GM18499 (cell line): ENCODE data around the gene CCL1.

Experiments used
- ATAC-seq: cut with Tn5 transposase; IDR thresholded peaks from one replicate; pipeline ENCODE4 v1.9.1; 2021; ENCODE audit warnings: moderate number of reproducible peaks; ENCODE audit not compliant: insufficient read depth, unreplicated experiment

CCL1 gene, protein sequence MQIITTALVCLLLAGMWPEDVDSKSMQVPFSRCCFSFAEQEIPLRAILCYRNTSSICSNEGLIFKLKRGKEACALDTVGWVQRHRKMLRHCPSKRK

DNA sequence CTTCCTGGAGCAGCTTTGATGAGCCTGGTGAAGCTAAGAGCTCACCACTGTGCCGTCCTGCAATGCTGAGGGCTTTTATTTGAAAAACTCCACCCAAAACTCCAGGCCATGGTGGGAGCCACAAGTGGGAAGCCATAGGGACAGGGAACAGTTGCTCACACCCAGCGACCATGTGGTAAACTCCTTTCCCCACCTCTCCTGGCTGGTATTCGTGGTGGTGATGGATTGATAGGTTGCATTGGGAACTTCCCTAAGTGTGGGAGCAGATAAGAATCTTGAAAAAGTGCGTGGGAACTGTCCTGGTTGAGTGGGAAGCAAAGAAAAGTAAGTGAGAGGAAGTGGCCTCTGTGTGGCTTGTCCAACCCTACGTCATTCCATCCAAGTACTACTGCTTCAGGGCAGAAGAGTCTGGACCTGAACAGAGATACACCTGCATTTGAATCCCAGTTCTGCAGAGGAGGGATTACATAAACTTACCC is at the start of gene CCL1:
TSS of gene CCL1 (minus strand) at position 51 of the 479 bp plus-strand sequence. CDS start 72 bp downstream, outside the sequence.
- ATAC-seq = no peak

DNA sequence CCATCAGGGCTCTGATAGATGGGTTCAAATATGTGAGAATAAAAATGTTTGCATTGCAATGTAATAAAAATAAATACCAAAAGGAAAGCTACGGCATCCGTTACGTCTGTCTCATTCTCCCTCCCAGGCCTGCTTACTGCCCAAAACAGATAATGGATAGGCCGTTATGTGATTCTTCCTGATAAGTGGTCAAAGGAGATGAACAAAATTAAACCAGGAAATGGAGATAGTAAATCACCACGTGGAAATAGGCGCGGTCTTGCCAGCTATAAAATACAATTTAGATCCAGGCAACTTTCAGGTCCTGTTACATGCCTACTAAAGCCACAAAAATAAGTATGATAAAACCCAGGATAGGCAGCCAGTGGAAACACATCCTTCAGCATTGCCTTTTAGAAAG is 49.5 kb upstream of the CCL1 start:
- no peak for ATAC-seq

DNA sequence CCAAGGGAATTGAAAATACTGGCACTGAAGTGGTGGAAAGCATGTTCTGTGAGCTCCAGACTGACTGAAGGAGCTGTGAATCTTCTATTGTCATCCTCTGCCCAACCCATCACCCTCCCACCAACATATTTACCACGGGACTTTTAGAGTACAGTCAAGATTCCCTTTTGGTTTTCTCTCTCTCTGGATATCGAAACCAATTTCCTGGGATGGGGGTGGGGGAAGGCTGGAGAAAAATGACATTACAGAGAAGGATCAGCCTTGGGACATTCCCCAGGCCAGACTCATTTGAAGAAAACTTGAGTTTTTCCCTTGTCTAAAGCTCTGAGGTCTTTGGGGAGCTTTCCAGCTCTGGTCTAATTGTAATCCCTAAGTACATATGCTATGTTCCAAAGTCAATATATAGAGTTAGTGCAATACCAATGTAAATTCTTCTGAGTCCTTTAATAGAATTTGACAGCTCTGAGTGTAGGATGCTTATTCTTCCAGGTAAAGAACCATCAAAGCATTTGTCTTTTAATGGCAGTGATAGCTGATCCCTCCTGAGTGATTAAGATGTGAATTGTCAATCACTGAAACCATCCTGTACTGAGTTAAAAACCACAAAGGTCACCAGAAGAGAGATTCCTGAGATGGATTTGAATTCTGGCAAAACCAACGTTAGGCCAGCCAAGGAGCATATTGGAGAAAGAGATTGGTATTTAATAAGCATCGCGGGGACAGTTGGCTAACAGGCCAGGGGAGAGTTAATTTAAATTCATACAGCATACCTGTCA is 48.8 kb upstream of the CCL1 start:
- no peak for ATAC-seq

DNA sequence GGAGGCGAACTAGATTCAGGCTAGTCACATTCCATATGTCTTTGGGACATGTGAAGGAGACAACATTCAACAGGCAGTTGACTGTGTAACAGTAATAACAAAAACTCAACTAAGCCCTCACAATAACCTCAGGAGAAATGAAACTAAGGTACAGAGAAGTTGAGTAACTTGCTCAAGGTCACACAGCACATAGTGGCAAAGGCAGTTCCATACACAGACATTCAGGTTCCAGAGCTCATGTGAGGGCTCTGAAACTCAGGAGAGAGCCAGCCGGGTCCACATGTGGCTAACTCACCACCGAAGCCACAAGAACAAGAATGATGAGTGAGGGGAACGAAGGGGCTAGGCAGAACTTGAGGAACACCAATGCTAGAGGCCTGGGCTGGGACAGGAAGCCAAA is 46.3 kb upstream of the CCL1 start:
- no peak for ATAC-seq

DNA sequence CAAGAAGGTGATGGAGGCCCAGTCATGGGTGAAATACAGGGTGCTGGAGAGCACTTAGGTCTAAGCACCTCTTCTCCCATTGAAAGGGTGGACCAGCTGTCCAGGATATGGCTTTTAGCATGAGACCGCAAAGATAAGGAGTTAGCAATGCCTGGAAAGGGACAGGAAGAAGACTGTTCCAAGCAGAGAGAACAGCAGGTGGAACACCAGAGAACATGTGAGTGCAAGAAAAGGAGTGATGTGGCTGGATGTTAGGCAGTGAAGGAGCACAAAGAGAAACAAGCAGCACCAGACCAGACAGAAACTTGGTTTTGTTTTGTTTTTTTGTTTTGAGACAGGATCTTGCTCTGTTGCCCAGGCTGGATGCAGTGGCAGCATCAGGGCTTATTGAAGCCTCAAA is 45.4 kb upstream of the CCL1 start:
- ATAC-seq = no peak

DNA sequence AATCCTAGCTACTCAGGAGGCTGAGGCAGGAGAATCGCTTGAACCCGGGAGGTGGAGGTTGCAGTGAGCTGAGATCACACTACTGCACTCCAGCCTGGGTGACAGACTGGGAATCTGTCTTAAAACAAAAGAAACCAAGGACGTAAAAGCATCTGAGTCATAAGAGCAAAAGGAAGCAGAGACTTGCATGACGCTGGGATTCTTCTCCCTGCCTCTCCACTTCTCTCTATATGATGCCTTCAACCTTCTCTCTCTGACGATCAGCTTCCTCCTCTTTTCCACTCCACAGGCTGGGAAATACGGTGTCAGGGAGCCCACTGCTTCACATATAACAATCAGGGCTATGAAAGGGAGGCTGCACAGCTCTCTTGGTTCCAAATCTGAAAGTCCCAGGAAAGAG is 43.2 kb upstream of the CCL1 start:
- no peak for ATAC-seq

DNA sequence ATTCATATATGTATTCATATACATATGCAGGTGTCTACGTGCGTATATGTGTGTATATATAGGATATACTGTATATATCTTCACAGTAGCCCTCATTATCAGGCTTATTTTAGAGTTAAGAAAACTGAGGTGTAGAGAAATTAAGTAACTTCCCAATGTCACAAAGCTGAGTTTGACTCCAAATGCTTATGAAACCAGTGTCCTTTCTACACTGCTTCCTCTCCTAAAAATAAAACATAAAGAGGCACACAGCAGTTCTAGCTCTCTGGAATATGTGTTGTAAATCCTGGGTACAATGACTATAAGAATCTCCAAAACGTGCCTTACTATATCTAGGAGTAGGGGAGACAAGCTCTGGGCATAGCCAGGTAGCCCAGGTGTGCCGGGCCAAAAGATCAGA is 40.0 kb upstream of the CCL1 start:
- ATAC-seq = no peak

DNA sequence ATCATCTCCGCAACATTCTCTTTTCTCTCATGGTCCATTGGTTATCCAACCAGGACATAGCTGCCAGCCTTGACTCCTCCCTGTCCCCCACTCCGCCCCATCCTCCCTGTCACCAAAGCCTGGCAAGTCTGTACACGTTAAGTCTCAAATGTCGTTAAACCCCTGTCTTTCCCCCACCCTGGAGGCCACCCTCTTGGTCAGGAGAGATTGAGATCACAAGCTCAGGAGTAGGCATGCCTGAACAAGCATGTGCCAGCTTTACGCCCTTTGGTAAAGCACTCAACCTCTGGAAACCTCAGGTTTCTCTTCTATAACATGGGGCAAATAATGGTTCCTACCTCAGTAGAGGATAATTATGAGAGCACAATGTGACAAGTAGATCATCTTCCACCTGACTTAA is 38.1 kb upstream of the CCL1 start:
- no peak for ATAC-seq

DNA sequence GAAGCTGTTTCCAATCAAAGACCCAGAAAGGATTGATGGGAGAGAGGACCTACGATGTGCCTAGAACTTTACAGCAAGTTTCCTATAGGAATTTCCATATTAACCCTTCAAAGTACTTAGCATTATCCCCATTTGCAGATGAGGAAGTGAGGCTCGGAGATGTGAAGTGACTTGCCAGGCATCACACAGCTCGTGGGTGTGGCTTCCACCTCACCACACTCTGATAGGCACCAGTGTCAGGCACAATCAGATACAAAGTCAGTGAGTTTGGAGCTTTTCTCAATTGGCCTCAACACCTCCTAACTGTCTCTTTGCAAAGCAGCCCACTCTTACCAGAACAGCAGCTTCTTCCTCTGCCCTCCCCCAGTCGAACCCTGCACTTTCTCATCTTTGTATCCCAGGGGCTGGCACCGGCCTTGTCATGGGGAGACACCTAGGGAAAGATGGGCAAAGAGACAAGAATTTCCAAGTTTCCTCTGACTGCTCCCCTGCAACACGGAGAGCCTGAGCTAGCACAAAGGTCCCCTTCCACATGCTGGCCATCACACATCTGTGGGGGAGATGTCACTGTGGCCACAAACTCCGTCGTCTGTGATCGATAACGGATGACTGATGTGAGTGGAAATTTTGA is 37.4 kb upstream of the CCL1 start:
- ATAC-seq = no peak

DNA sequence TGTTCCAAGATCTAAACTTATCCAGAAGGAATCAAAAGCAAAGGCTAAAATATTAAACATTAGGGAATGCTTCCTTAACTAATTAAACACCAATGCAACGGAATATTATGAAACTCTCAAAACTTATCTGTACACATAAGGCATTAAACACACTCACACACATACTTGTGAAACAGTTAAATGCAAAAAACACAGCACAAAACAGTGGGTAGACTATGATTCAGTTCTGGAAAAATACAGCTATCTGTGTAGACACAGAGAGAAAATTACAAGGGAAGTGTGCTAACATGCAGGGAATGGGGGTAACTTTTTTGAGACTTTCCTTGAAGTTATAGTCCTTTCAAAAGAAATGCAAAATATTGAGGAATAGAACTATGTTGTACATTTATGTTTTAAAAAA is 36.7 kb upstream of the CCL1 start:
- no peak for ATAC-seq

DNA sequence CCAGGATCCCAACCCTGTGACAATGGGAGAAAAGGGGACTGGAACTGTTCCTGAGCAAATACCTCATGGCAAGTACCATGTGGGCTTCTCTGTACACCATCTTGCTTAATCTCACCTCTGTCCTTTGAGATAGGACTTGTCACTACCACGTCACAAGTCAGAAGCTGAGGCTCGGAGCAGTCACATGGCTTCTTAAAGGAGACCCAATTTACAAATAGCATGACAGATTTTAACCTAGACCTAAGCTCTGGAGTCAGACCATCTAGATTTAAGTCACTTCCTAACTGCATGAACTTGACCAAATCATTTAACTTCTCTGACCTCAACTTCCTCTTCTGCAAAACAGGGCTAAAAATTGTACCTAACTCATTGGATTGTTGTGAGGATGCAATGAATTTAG is 36.0 kb upstream of the CCL1 start:
- ATAC-seq = no peak

DNA sequence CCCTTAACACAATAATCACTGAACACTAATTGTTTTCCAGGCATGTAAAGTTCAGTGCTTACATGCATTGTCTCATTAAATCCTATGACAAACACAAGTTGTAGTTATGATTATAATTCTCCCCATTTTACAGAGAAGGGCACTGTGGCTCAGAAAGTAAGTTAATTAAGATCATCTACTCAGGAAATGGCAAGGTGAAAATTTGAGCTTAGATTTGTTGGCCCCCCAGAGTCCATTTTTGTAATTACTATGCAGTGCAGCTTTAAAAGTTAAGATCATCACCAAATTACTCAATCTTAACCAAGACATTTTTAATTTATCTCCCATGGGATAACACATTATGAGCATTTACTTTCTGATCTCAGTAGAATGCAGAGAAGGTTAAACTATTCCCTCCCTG is 34.2 kb upstream of the CCL1 start:
- ATAC-seq = no peak

DNA sequence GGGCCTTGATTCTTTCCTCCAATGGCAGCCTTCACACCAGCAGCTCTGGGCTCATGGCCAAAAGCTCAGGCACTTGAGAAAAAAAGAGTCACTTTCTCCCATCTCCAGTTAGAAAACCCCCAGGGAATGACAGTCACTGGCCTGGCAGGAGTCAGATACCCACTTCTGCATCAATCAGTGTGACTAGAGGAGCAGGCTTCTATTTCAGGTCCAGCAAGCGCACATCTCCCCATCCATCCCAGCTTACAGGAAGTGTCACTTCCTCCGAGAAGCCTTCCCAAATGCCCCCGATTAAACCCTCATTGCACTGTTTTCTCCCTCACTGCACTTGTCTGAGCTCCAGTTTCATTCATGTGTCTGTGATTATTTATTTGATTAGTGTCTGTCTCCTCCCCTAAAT is 30.4 kb upstream of the CCL1 start:
- no peak for ATAC-seq

DNA sequence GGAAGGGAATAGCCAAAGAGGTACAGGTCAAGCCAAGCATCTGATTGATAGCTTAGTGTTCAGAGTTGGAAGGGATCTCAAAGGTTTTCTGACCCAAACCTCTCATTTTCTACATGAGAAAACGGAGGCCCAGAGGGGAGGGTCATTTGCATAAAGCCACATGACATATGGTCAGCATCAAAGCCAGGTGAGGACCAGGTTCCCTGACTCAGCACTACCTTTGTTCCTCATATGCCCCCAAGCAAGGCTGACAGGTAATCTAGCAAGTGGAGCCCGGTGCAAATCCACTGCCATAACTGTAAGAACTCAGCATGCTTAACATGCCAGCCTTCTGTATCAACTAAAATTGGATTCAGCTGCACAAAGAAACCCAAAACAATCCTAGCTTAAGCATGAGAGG is 28.2 kb upstream of the CCL1 start:
- no peak for ATAC-seq

DNA sequence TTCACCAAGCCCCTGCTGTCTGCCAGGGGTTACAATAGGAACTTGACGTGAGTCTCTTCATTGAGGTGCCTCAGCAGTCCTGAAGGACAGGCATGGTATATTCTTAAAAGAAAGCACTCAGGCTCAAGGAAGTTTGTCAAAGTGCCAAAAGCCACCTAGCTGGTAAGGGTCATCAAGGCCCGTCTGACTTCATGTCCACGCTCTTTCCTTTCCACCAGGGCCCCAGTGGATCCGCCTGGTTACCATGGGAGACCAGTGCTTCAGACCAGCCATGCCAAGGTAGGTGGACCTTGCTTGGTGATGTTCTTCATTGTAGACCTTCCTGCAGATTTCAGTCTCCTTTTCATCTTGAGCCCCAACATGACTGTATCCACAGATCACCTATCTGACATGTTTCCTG is 27.6 kb upstream of the CCL1 start:
- no peak for ATAC-seq

DNA sequence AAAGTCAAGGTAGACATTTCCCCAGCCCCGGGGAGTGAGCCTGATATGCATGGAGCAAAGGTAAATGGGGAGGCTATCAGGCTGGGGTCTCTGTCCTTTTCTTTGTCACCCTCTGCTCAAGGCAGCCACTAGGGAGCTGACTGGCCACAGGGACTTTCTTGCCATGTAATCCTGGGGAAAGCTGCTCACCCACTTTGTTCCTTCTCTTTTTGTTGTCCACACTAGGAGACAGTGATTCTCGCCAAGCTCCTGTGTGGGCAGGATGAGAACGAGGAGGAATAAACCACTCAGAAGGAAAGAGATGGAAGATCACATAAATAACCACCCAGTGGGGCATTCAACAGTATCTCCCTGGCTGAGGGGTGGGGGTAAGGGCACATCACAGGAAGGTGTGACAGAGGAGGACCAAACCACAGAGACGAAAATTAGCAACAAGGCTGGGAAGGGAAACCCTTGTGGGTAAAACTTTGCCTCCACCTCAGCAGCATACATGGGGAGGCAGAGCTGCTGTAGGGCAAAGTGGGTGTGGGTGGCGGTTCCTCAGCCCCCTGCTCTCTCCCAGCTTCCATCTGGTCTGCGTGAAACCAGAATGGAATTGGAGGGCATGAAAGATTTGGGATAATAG is 26.2 kb upstream of the CCL1 start:
- no peak for ATAC-seq

DNA sequence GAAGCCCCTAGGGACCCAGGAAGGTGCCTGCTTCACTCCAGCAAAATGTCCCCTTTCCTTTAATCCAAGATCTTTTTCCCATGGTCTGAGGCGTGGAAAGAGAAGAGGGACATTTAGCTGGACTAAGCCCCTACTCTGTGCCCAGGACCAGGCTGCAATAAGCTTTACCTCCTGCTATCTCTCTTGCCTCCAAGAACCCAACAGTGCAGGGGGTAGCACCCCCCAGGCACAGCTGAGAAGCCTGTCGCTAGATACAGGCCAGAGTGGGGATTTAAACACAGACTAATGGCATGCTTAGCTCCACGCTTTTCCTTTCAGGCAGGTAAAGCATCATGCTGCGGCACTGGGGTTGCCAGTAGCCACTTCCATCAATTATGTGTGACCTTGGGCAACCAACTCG is 24.5 kb upstream of the CCL1 start:
- no peak for ATAC-seq

DNA sequence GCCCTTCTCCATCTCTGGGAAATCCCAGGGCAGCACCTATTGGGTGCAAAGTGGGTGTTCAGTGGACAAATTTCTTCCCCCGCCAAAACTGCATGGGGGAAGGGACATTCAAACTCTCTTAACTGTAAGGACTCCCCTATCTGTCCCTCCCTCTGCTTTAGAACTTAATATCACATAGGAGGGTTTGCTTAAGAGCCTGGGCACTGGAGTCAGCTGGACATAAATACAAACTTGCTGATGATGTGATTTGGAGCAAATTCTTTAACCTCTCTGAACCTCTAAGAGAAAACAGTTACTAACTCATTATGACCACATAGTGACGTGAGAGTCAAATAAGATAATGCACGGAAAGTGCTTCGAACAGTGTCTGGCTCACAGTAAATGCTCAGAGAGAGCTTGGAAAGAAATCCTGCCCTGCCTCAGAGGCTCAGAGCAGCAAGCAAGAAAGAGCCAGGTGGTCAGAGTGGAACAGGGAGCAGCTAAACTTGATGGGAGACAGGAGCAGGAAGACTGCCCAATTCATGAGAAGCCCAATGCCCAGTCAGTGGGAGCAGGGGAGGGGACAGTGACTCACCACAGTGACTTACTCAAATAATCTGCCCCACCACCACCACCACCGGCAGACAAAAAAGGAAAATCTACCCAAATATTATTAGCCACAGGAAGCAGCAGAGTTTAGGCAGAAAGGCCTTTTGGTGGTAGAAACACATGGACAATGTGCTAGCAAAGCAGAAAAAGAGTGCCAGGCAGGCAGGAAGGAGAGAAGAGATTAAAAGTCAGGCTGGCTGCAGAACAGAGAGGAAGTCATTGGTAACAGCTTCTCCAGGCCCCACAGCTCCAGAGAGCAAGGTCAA is 23.9 kb upstream of the CCL1 start:
- ATAC-seq = no peak

DNA sequence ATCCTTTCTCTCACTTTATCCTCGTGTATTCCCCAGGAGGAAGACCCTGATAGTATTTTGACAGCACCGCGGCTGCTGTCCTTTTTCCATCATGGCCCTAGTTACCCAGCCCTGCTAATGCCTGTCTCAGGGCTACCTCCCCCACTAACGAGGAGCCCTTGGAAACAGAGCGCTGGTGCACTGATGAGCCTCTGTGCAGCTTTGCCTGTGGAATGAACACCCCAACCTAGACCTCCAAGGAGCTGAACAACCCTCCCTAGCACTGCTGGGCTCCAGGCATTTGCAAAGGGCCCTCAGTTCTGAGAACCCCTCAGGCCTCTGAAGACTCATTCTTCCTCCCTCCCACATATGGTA is 23.3 kb upstream of the CCL1 start:
- no peak for ATAC-seq

DNA sequence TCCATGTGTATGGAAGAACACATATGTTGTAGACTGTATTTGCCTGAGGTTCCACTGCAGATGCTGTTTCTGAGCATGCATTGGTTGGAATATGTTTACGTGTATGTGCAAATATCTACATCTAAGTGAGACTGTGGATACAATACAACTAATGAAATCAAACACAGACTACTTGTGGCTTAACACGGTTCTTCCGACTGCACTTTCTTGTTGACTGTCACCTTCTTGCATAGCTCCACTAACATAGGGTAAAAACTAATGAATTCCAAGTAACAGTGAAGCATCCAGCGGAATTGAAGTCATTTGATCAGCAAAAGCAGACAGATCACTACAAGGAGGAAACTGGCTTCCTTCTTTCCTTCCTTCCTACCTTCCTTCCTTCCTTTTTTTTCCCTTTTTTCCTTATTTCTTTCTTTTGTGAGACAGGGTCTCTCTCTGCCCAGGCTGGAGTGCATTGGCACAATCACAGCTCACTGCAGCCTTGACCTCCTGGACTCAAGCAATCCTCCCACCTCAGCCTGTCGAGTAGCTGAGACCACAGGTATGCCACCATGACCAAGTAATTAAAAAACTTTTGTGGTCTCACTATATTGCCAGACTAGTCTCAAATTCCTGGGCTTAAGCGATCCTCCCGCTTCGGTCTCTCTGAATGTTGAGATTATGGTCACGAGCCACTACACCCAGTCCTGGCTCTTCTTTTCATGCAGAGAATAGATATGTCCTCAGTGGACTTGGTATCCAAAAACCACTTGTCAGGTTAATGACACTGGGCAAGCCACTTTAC is 22.0 kb upstream of the CCL1 start:
- ATAC-seq = no peak
